GM19395 (cell line): ENCODE data around the gene CEP72.
"Not testable (repeated sequence)": the region's sequence is repeated elsewhere in the genome, so short reads cannot be mapped to it uniquely, and the experiment has no call there.

Experiments
- ATAC-seq: cut with Tn5 transposase; IDR thresholded peaks from one replicate; pipeline ENCODE4 v1.9.1; 2021; ENCODE audit warnings: mild to moderate bottlenecking, moderate library complexity; ENCODE audit not compliant: unreplicated experiment

Gene CEP72

DNA sequence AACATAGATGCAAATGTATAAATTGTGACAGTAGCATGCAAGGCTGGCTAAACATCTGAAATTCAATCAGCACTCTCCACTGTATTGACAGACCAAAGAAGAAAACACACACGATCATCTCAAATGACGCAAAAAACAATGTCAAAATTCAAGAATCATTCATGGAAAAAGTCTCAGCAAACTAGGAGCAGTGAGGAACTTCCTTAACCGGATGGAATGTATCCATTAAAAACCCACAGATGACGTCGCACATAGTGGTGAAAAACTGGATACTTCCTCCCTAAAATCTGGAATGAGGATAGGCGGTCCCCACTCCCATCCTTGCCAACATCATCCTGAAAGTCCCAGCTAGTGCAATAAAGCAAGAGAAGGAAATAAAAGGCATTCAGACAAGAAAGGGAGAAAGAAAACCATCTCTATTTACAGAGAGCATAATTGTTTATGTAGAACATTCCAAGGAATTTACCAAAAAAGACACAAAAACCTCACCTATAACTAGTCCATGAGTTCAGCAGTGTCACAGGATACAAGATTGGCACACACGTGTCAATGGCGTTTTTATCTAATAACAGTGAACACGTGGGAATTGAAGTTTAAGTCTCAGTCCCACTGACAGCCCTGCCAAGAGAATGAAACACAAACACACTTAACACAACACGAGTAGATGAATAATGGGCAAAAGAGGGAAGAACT lies 14.1 kb upstream of the CEP72 start:
- no peak for ATAC-seq

GRCh38 chr5:598564-598890 lies 13.6 kb upstream of the CEP72 start:
- ATAC-seq, result no peak

DNA sequence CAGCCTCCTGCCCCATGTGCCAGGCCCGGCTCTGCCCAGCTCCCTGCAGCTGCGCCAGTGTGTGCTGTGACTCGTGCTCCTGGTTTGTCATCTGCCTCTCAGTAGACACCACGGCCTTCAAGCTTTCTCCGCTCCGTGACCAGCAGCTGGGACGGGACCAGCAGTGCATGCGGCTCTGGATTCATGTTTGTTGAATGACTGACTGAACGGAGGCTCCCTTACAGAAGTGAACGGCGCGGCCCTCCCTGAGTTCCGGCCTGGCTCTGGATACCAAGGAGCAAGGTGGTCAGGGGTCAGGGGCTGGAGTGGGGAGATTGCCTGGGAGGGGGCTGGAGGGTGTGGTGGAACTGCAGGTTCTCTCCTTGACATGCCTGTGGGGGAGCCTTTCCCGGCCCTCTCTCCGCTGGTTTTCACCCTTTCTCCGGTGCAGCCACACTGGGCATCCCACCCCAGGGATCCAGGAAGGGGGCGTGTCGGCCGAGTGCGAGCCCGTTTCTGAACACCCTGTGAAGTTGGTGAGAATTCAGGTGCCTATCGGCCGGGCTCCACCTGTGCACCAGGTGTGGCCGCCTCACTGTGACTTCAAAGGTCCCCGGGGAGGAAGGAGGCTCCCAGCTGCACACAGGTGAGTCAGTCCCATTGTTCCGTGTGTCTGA lies 11.1 kb upstream of the CEP72 start:
- no peak for ATAC-seq

- ATAC-seq, result no peak
Observed at GRCh38 chr5:601771-602465, 10.2 kb upstream of the CEP72 start.

DNA sequence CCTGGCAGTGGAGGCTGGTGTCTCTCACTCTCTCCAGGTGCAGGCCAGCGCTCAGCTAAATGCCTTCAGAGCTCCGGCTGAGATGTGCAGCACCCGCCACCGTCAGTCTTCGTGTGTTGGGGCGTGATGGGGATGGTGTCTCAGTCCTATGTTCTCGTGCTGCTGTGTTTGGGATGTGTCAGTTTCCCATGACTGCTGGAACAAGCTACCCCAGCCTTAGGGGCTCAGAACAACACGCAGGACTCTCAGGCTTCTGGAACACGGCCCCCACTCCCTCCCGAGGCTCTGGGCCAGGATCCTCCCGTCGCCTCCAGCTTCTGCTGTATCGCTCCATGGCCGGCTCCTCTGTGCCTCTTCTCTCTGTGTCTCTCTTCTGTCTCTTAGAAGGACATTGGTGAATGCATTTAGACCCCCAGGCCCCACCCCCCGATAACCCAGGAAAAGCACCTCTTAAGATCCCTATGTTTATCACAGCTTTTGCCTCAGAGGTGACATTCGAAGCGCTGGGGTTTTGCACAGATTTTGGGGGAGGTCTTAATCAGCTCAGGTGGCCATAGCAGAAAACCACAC lies 9.6 kb upstream of the CEP72 start:
- no peak for ATAC-seq

DNA sequence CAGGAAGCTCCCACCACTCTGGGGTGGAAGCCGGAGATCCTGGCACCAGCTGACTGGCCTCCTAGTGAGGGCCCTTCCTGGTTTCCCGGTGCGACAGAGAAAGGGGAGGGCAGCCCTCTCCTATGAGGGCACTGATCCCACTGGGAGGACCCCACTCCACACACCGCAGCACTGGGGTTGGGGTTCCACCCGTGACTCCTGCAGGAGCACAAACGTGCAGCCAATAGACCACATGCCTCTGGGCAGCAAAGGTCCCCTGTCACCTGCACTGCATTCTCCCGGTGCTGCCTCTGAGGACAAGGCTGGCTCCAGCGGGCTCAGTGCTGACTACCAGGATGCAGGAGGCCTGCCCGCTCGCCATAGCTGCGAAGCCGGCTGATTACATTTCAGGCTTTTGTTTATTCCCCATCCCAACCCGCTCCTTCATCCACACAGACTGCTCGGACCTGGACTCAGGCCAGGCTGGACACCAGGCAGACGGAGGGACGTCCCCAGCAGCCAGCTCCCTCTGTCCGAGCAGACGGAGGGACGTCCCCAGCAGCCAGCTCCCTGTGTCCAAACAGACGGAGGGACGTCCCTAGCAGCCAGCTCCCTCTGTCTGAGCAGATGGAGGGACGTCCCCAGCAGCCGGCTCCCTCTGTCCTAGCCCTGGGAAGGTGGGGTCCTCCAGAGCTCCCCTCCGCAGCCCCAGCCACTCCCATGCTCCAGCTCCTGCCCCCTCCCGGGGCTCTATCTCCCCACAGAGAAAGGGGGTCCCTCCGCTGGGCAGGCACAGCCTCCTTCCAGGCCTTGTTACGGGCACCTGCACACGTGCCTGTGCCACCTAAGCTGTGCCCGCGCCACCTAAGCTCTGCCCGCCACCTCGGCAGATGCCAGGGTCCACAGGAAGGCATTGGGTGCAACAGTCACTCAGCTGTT lies 8.8 kb upstream of the CEP72 start:
- no peak for ATAC-seq

DNA sequence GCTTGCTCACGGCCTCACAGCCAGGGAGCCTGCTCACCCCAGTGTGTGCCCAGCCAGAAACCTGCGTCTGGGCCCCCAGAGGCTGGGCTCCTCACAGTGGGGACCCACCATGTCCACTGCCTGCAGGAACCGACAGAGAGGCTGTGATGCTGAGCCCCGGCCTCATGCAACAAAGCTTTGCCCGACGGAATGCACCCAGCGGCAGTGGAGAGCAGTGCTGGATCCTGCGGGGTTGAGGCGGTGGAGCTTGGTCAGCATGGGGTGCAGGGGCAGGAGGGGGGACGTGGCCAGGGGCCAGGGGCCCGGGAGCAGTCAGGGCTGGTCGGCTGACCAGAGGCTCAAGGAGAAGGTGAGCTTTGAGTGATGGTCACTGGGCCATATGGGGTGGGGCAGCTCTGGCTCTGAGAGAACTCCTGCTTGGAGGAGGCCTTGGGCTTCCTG lies 7.7 kb upstream of the CEP72 start:
- ATAC-seq, result no peak

GRCh38 chr5:605090-605489 lies 7.0 kb upstream of the CEP72 start:
- not testable (repeated sequence) for ATAC-seq

DNA sequence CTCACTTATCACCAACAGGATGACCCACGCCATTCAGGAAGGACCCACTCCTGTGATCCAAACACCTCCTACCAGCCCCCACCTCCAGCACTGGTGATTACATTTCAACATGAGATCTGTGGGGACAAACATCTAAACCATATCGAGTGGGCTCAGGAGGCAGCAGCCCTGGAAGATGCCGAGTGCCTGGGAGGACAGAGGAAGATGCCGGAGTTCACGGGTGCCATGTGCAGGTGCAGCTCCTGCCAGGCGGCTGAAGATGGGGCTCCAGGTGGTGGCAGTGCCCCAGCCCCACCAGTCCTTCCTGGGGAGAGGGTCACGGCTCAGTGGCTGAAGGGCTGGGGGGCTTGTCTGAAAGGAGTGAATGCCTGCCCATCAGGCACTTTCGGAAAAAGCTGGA lies 6.1 kb upstream of the CEP72 start:
- ATAC-seq, result no peak

- no peak for ATAC-seq
Observed at GRCh38 chr5:606526-607399, 5.4 kb upstream of the CEP72 start.

GRCh38 chr5:607541-608428 lies 4.4 kb upstream of the CEP72 start:
- peak; percentile 57 for ATAC-seq

GRCh38 chr5:608429-609370 lies 3.4 kb upstream of the CEP72 start:
- ATAC-seq, result no peak

GRCh38 chr5:609506-609905 lies 2.6 kb upstream of the CEP72 start:
- no peak for ATAC-seq

DNA sequence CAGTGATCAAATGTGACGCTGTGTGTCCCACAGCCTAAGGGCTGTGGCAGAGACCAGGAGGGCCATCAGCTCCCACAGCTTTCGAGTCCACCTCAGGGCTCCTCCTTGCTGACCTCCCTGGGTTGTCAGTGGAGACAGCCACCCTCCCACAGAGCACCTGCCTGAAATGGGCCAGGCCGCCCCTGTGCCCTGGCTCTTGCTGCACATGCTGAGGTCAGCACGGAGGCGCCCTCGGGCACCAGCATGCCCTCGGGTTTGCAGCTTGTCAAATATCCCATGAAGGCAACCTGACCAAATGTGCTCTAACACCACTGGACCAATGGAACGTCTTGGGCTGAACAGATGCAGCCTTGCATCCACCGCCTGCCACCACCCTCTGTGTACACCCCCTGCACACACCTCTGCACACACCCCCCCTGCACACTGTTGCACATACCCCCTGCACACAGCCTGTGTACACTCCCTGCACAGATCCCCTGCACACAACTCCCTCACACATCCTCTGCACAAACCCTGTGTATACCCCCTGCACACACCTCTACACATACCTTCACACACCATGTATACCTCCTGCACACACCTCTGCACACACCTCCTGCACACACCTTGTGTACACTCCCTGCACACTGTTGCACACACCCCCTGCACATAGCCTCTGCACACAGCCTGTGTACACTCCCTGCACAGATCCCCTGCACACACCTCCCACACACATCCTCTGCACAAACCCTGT lies 2.0 kb upstream of the CEP72 start:
- no peak for ATAC-seq

GRCh38 chr5:610744-611730 lies 1.1 kb upstream of the CEP72 start:
- ATAC-seq, result no peak
